ENCODE data around the gene NEGR1.

NEGR1 gene

GRCh38 chr1:71526824-71527223 lies 755.5 kb downstream of the NEGR1 start:
- DNase-seq, result no peak

- DNase-seq, result no peak
Observed at GRCh38 chr1:71522721-71523120, 759.6 kb downstream of the NEGR1 start.

- peak; percentile 2 for DNase-seq
Observed at GRCh38 chr1:71521655-71522264, 760.6 kb downstream of the NEGR1 start.

GRCh38 chr1:71511505-71511904 lies 770.8 kb downstream of the NEGR1 start:
- DNase-seq, result no peak

GRCh38 chr1:71510725-71511124 lies 771.6 kb downstream of the NEGR1 start:
- no peak for DNase-seq

GRCh38 chr1:71509051-71509595 lies 773.2 kb downstream of the NEGR1 start:
- no peak for DNase-seq

GRCh38 chr1:71502006-71502405 lies 780.3 kb downstream of the NEGR1 start:
- DNase-seq, result no peak

- no peak for DNase-seq
Observed at GRCh38 chr1:71498542-71498941, 783.8 kb downstream of the NEGR1 start.

- DNase-seq, result no peak
Observed at GRCh38 chr1:71494163-71494562, 788.2 kb downstream of the NEGR1 start.

- DNase-seq, result no peak
Observed at GRCh38 chr1:71492298-71493041, 789.9 kb downstream of the NEGR1 start.

GRCh38 chr1:71490432-71490831 lies 791.9 kb downstream of the NEGR1 start:
- no peak for DNase-seq

- no peak for DNase-seq
Observed at GRCh38 chr1:71488555-71489252, 793.6 kb downstream of the NEGR1 start.

GRCh38 chr1:71473331-71473730 lies 809.0 kb downstream of the NEGR1 start:
- no peak for DNase-seq

- no peak for DNase-seq
Observed at GRCh38 chr1:71465093-71465492, 817.2 kb downstream of the NEGR1 start.

- no peak for DNase-seq
Observed at GRCh38 chr1:71464016-71464415, 818.3 kb downstream of the NEGR1 start.

GRCh38 chr1:71463144-71463543 lies 819.2 kb downstream of the NEGR1 start:
- no peak for DNase-seq

GRCh38 chr1:71462247-71462646 lies 820.1 kb downstream of the NEGR1 start:
- no peak for DNase-seq

GRCh38 chr1:71461416-71461815 lies 820.9 kb downstream of the NEGR1 start:
- DNase-seq, result no peak

- no peak for DNase-seq
Observed at GRCh38 chr1:71448444-71448843, 833.9 kb downstream of the NEGR1 start.

GRCh38 chr1:71438626-71439025 lies 843.7 kb downstream of the NEGR1 start:
- DNase-seq, result no peak

- DNase-seq, result no peak
Observed at GRCh38 chr1:71435951-71436350, 846.4 kb downstream of the NEGR1 start.

GRCh38 chr1:71434240-71434639 lies 848.1 kb downstream of the NEGR1 start:
- no peak for DNase-seq

- DNase-seq, result no peak
Observed at GRCh38 chr1:71428029-71428428, 854.3 kb downstream of the NEGR1 start.

- DNase-seq, result no peak
Observed at GRCh38 chr1:71427066-71427465, 855.3 kb downstream of the NEGR1 start.
